COLO668 (cell line): ENCODE measurements around the gene RPIA.
"Not testable (repeated sequence)": the region's sequence is repeated elsewhere in the genome, so short reads cannot be mapped to it uniquely, and the experiment has no call there.

Experiments used
- DNase-seq: peaks from one replicate; lab custom pipeline; 2025; ENCODE audit not compliant: unreplicated experiment; lab: John Stamatoyannopoulos, UW

The RPIA gene

GRCh38 chr2:88691339-88692183, at the start of gene RPIA:
Gene RPIA (plus strand): TSS chr2:88691673. CDS start chr2:88691699, 26 bp downstream.
- peak; percentile 98 for DNase-seq

GRCh38 chr2:88642278-88642677, 49.2 kb upstream of the RPIA start:
- no peak for DNase-seq

- not testable (repeated sequence) for DNase-seq
Observed at GRCh38 chr2:88645291-88645882, 46.1 kb upstream of the RPIA start.

- DNase-seq = no peak
Observed at GRCh38 chr2:88651646-88652045, 39.8 kb upstream of the RPIA start.

- DNase-seq = no peak
Observed at GRCh38 chr2:88654714-88655113, 36.8 kb upstream of the RPIA start.

GRCh38 chr2:88656690-88657089, 34.8 kb upstream of the RPIA start:
- DNase-seq = no peak

GRCh38 chr2:88657131-88657530, 34.3 kb upstream of the RPIA start:
- no peak for DNase-seq

- DNase-seq = no peak
Observed at GRCh38 chr2:88658326-88658725, 33.1 kb upstream of the RPIA start.

GRCh38 chr2:88658881-88659537, 32.5 kb upstream of the RPIA start:
- peak; percentile 24 for DNase-seq

GRCh38 chr2:88659538-88659915, 31.9 kb upstream of the RPIA start:
- peak; percentile 84 for DNase-seq

- DNase-seq = no peak
Observed at GRCh38 chr2:88660622-88661021, 30.9 kb upstream of the RPIA start.

GRCh38 chr2:88666576-88666975, 24.9 kb upstream of the RPIA start:
- peak; percentile 37 for DNase-seq

GRCh38 chr2:88667219-88667618, 24.3 kb upstream of the RPIA start:
- DNase-seq = no peak

GRCh38 chr2:88668862-88669261, 22.6 kb upstream of the RPIA start:
- DNase-seq = no peak

GRCh38 chr2:88669482-88670214, 21.8 kb upstream of the RPIA start:
- peak; percentile 38 for DNase-seq

- DNase-seq = no peak
Observed at GRCh38 chr2:88671786-88672427, 19.6 kb upstream of the RPIA start.

GRCh38 chr2:88673363-88673762, 18.1 kb upstream of the RPIA start:
- no peak for DNase-seq

- no peak for DNase-seq
Observed at GRCh38 chr2:88680266-88680902, 11.1 kb upstream of the RPIA start.

GRCh38 chr2:88680916-88681315, 10.6 kb upstream of the RPIA start:
- no peak for DNase-seq
